Spleen (tissue), 11 donors: ENCODE results near the gene RCL1. TPM values are rescaled to one million over a fixed set of nuclear protein-coding genes. Genes with fewer than 3 reads are reported as not detected.
A peak's percentile ranks its signal among the peaks of the same experiment; 100 is the strongest.

Experiments
- DNase-seq: peaks from one replicate; pipeline ENCODE4 v3.0.0-alpha.2; 2020
- H3K27ac ChIP-seq, 8 donors: fragments of 200-600 bp; sonication (generic) in 7 of 8; 1 replicate in 4 of 8; 2 replicates in 4 of 8; pipeline versions ENCODE4 v1.5.0 to v1.8.0; 2016 to 2021; ENCODE audit warnings: inconsistent platforms in 4 of 8, mild to moderate bottlenecking in 4 of 8, moderate library complexity in 1 of 8
- H3K27me3 ChIP-seq, 7 donors: fragments of 200-600 bp; sonication (generic) in 6 of 7; replicated peaks in 1 of 7; 1 replicate in 4 of 7; 2 replicates in 3 of 7; pipeline versions ENCODE4 v1.5.0 to v1.8.0; 2016 to 2021; ENCODE audit warnings: inconsistent platforms in 3 of 7, mild to moderate bottlenecking in 1 of 7
- H3K36me3 ChIP-seq, 6 donors: fragments of 200-600 bp; sonication (generic) in 5 of 6; 1 replicate in 4 of 6; 2 replicates in 2 of 6; pipeline versions ENCODE4 v1.5.0 to v1.8.0; 2016 to 2021; ENCODE audit warnings: inconsistent platforms in 2 of 6
- H3K4me1 ChIP-seq, 6 donors: fragments of 200-600 bp; sonication (generic) in 5 of 6; 1 replicate in 3 of 6; 2 replicates in 3 of 6; pipeline versions ENCODE4 v1.5.0 to v1.8.0; 2016 to 2021; ENCODE audit warnings: inconsistent platforms in 3 of 6
- H3K4me3 ChIP-seq, 8 donors: fragments of 200-600 bp; sonication (generic) in 7 of 8; 1 replicate in 4 of 8; 2 replicates in 4 of 8; pipeline versions ENCODE4 v1.5.0 to v1.8.0; 2016 to 2021; ENCODE audit warnings: inconsistent platforms in 4 of 8, mild to moderate bottlenecking in 4 of 8, moderate library complexity in 2 of 8
- H3K9me3 ChIP-seq, 8 donors: fragments of 200-600 bp; sonication (generic) in 7 of 8; 1 replicate in 4 of 8; 2 replicates in 4 of 8; pipeline versions ENCODE4 v1.5.0 to v1.8.0; 2016 to 2021; ENCODE audit warnings: inconsistent platforms in 4 of 8
- POLR2A ChIP-seq, 3 donors: fragments of 450-650 bp; IDR thresholded peaks; one replicate each; pipeline ENCODE4 v1.5.1; 2017; ENCODE audit warnings: antibody characterized with exemption in 3 of 3, mild to moderate bottlenecking in 1 of 3
- POLR2AphosphoS5 ChIP-seq, 3 donors: sonication (generic); formaldehyde crosslinking; IDR thresholded peaks; one replicate each; pipeline ENCODE4 v1.5.1; 2017; ENCODE audit warnings: antibody characterized with exemption in 3 of 3
- WGBS, 5 donors: extraction: QIAGEN DNeasy Blood & Tissue Kit in 3 of 5; methylation state at CpG; one replicate each; pipeline versions ENCODE4 v1.1.5 to v1.1.7; 2013 to 2018; 5-methylcytosine and 5-hydroxymethylcytosine counted together
- intact Hi-C: fragments of 100-400 bp; cut with DNase I; formaldehyde crosslinking; loops from one replicate; pipeline ENCODE4 v1.15.0; 2023; ENCODE audit warnings: low total_unique reads
- polyA plus RNA-seq, 3 donors: library from polyadenylated mRNA; stranded (reverse); fragments of 200-250 nt; gene quantifications; one replicate each; pipeline ENCODE4 v1.2.1, GENCODE V29; 2013
- total RNA-seq, 7 donors: library from RNA; depleted of rRNA in 3 of 7; stranded (reverse); fragments of >200 nt in 3 of 7; fragmentation: NEBNext Ultra II Directional in 4 of 7; extraction: Animal tissue kit (Norgen Biotek cat#: 25700) in 4 of 7; gene quantifications; one replicate each; pipeline versions ENCODE4 v1.1.0 to v1.2.1, GENCODE V29; 2016 to 2021
- TF ChIP-seq, protein P1 (sequence below), 11 experiments: fragments of 200-600 bp in 7 of 11; fragments of 450-650 bp in 4 of 11; sonication (generic) in 4 of 11; IDR thresholded peaks in 8 of 11; conservative IDR thresholded peaks in 3 of 11; 1 replicate in 7 of 11; 2 replicates in 4 of 11; pipeline versions ENCODE4 v1.4.0 to v1.8.0; 2016 to 2021; ENCODE audit warnings: antibody characterized with exemption in 11 of 11, inconsistent platforms in 4 of 11, mild to moderate bottlenecking in 1 of 11
- donor health status: healthy with polysubstance abuse.
- donor health status: DM: no; HTN: no; CAD: no; lungs with moderate emphysema.
- donor health status: DM: no; HTN: no; CAD: no.
- donor health status: Bipolar disorder and iron deficiency.
- donor health status: healthy.
- donor health status: DM: no; HTN: no; CAD: no.
- donor health status: DM: yes; HTN: yes; CAD: no.

Gene RCL1
- total and polyA plus RNA-seq, 10 donors, result 11.8 to 29.4 (median 21.6) TPM

DNA sequence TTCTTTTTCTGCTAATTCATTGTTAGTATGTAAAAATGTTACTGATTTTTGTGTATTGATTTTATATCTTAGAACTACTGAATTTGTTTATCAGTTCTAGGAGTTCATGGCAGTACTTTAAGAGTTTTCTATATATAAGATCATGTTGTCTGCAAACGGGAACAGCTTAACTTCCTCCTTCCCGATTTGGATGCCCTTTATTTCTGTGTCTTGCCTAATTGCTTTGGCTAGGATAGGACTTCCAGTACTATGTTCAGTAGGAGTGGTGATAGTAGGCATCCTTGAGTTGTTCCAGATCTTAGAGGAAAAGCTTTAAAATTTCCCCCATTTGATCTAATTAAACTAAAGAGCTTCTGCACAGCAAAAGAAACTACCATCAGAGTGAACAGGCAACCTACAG is 20.1 kb downstream of the RCL1 start:
- no peak for DNase-seq
- H3K36me3 ChIP-seq, result no peaks in the 10 kb centered on the region
- H3K27ac ChIP-seq, result no peak overlapping the region
- H3K9me3 ChIP-seq, result peaks cover 0 to 13% (median 11%) of the 10 kb centered on the region in 8 donors
- H3K4me3 ChIP-seq, result no peak overlapping the region
- H3K27me3 ChIP-seq, result no peaks in the 10 kb centered on the region
- no peak for TF ChIP-seq POLR2A (IDR thresholded peaks at IDR 0.05)
- TF ChIP-seq POLR2AphosphoS5 (IDR thresholded peaks at IDR 0.05), result no peak
- TF ChIP-seq, protein P1, sequence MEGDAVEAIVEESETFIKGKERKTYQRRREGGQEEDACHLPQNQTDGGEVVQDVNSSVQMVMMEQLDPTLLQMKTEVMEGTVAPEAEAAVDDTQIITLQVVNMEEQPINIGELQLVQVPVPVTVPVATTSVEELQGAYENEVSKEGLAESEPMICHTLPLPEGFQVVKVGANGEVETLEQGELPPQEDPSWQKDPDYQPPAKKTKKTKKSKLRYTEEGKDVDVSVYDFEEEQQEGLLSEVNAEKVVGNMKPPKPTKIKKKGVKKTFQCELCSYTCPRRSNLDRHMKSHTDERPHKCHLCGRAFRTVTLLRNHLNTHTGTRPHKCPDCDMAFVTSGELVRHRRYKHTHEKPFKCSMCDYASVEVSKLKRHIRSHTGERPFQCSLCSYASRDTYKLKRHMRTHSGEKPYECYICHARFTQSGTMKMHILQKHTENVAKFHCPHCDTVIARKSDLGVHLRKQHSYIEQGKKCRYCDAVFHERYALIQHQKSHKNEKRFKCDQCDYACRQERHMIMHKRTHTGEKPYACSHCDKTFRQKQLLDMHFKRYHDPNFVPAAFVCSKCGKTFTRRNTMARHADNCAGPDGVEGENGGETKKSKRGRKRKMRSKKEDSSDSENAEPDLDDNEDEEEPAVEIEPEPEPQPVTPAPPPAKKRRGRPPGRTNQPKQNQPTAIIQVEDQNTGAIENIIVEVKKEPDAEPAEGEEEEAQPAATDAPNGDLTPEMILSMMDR (IDR thresholded peaks at IDR 0.05 in 8 of 11, conservative IDR thresholded peaks at IDR 0.05 in 3 of 11), result no peak
- H3K4me1 ChIP-seq, result peaks cover 0 to 47% (median 25%) of the 10 kb centered on the region in 6 donors
- intact Hi-C loops, result no loop called here
- WGBS, 5 donors, result 29 to 47% (median 38%) methylated on average over 2 of the region's 2 CpGs

DNA sequence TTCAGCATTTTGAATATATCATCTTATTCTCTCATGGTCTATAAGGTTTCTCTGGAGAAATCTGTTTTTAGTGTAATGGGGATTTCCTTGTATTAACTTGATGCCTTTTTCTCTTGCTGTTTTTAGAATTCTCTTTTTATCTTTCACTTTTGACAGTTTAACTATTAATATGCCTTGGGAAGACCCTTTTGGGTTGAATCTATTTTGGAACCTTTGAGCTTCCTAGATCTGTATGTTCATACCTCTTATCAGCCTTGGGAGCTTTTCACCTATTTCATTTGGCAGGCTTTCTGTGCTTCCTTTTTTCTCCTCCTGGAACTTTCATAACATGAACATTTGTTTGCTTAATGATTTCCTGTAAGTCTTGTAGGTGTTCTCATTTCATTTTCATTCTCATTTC is 22.2 kb downstream of the RCL1 start:
- no peak overlapping the region for H3K4me3 ChIP-seq
- peaks cover 0 to 13% (median 11%) of the 10 kb centered on the region in 8 donors for H3K9me3 ChIP-seq
- H3K36me3 ChIP-seq, result no peaks in the 10 kb centered on the region
- H3K27ac ChIP-seq, result peak overlapping the region in 5 of 8 donors; percentile 51 to 80 (median 74)
- DNase-seq, result no peak
- TF ChIP-seq POLR2A (IDR thresholded peaks at IDR 0.05) (no peak), POLR2AphosphoS5 (IDR thresholded peaks at IDR 0.05) (no peak)
- TF ChIP-seq, protein P1 (IDR thresholded peaks at IDR 0.05 in 8 of 11, conservative IDR thresholded peaks at IDR 0.05 in 3 of 11), result no peak
- intact Hi-C loops, result no loop called here
- peaks cover 0 to 32% (median 21%) of the 10 kb centered on the region in 6 donors for H3K4me1 ChIP-seq
- H3K27me3 ChIP-seq, result no peaks in the 10 kb centered on the region

DNA sequence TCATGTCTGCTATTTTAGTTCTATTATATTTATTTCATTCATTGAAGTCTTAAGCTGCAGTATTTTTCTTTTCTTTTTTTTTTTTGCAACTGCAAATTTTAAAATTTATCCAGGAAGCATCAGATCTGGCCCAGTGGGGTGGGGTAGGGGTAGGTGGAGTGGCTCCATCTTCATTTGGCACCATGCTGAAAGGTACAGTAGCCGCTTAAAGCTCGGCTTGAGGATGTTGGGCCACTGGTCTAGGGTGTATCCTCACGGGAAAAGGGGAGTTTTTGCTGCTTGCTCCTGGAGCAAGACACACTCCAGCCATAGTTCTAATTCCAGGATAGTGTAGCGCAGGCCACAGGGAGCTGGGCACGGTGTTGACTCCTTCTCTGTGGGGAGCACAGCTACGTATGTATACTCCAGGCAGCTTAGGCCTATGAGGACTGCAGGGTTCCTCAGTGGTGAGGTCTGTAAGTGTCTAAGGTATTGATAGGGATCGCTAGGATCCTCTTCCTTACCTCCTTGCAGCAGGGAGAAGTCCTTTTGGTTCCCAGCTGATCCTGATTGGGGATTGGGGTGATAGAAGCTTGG is 22.7 kb downstream of the RCL1 start:
- intact Hi-C loops, result no loop called here
- peaks cover 0 to 13% (median 11%) of the 10 kb centered on the region in 8 donors for H3K9me3 ChIP-seq
- TF ChIP-seq POLR2AphosphoS5 (IDR thresholded peaks at IDR 0.05) (no peak), POLR2A (IDR thresholded peaks at IDR 0.05) (no peak)
- TF ChIP-seq, protein P1 (IDR thresholded peaks at IDR 0.05 in 8 of 11, conservative IDR thresholded peaks at IDR 0.05 in 3 of 11), result no peak
- peak overlapping the region in 6 of 8 donors; percentile 1 to 80 (median 66) for H3K27ac ChIP-seq
- no peaks in the 10 kb centered on the region for H3K36me3 ChIP-seq
- peaks cover 0 to 32% (median 21%) of the 10 kb centered on the region in 6 donors for H3K4me1 ChIP-seq
- H3K27me3 ChIP-seq, result no peaks in the 10 kb centered on the region
- DNase-seq, result no peak
- no peak overlapping the region for H3K4me3 ChIP-seq
- 77 to 92% (median 84%) methylated on average over 7 of the region's 7 CpGs for WGBS, 5 donors

DNA sequence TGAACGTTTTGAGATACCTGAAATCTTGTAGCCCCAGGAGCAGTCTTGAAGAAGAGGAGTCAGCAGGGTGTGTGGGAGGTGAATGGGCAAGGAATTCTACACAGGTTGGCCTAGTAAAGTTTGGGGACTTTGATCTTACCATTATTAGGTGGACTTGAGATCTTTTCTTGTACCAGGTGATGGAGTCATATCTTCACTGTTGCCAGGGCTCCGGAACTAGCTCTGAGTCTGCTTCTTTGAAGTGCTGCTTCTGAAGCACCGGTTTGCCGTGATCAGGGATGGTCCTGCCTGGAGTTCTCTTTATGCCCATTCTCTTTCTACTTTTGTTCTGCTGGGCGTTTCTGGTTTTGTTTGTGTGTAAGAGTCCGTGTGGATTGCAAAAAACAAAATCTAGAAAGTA is 27.4 kb downstream of the RCL1 start:
- 77 to 88% (median 80%) methylated on average over 6 of the region's 6 CpGs for WGBS, 5 donors
- DNase-seq, result no peak
- peaks cover 3 to 39% (median 20%) of the 10 kb centered on the region in 6 donors for H3K4me1 ChIP-seq
- intact Hi-C loops, result no loop called here
- peaks cover 0 to 2% (median 0%) of the 10 kb centered on the region in 8 donors for H3K9me3 ChIP-seq
- H3K4me3 ChIP-seq, result no peak overlapping the region
- H3K27me3 ChIP-seq, result no peaks in the 10 kb centered on the region
- no peak for TF ChIP-seq POLR2A (IDR thresholded peaks at IDR 0.05)
- TF ChIP-seq POLR2AphosphoS5 (IDR thresholded peaks at IDR 0.05), result no peak
- TF ChIP-seq, protein P1 (IDR thresholded peaks at IDR 0.05 in 8 of 11, conservative IDR thresholded peaks at IDR 0.05 in 3 of 11), result no peak
- no peak overlapping the region for H3K27ac ChIP-seq
- no peaks in the 10 kb centered on the region for H3K36me3 ChIP-seq
